Measurements from ENCODE around the gene MOB1B.
"Not testable (repeated sequence)": the region's sequence is repeated elsewhere in the genome, so short reads cannot be mapped to it uniquely, and the experiment has no call there.

The MOB1B gene

DNA sequence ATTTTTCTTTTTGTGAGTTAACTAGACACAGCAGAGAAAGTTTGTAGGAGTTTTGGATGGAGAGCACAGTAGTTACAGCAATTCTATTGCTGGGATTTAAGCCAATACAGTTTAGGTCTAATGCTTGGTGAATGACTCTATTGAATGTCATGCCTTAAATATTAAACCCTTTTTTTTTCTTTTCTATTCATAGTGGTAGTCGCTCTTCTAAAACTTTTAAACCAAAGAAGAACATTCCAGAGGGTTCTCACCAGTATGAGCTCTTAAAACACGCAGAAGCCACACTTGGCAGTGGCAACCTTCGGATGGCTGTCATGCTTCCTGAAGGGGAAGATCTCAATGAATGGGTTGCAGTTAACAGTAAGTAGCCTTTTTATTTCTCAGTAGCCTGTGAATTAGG, 56.5 kb downstream of the MOB1B start:
- DNase-seq, result no peak

DNA sequence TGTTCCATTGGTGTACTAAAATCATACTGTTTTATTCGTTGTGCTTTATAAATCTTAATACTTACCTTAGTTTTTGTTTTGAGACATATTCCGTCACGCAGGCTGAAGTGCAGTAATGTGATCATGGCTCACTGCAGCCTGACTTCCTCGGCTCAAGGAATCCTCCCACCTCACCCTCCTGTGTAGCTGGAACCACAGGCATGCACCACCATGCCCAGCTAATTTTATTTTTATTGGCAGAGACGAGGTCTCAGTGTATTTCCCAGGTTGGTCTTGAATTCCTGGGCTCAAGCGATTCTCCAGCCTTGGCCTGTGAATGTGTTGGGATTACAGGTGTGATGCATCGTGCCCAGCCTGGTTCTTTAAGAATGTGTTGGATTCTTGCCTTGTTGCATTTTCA, 66.9 kb downstream of the MOB1B start:
- DNase-seq, result no peak

DNA sequence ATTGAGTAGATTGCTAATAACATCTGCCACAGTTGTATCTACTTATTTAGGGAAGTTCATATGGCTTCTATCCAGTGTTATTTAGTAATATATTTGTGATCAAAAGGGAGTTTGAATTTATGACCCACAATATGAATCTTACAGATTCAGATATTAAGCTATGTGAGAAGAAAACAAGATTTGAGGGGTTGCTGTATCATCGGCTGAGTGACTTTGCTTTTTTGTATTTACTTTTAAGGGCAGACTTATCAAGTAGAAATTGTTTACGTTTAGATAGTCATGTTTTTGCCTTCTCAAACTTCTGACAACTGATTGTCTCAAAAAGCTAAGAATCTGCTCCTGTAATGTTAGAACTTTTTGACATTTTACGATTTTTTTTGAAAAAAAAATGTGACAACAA, 74.1 kb downstream of the MOB1B start:
- DNase-seq, result no peak

DNA sequence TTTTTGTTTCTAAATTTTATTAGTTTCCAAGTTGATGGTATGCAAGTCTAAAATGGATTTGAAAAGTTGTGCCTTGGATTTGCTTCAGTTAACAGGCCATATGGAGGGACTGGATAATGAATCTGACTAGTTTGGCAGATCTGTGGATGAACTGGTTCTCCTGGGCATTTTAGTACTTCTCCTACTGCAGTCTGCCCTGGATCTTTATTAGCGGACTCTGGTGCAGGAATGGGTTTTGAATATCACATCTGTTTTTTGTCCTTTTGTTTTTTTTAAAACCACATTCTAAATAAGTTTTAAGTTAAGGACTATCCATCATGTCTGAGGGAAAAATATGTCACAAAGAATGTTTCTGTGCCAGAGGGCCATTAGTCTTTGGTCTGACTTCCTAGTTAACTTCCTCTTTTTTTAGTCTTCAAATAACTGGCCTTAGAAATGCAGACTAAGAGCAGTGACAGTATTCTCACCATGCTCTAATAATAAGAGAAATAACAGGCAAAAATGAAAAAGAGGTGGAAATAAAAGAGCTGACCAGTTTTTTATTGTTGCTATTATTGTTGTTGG, 77.4 kb downstream of the MOB1B start:
- no peak for DNase-seq

DNA sequence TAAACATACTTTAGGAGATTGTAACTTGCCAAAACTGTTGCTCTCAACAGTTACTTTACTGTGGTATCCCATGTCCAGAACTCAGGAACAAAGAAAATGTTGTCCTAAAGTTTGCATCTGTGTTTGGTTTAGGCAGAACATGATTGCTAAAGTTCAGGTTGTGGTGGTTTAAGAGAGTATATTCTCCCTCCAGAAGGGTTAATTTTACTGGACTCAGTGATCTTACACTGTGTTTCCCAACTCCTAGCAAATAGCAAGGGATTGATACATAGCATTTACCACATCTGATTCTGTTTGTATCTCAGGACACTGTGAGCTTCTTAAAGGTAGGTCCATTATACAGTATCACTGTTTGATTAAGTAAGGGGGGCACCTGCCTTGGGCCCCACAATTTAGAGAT, 78.0 kb downstream of the MOB1B start:
- DNase-seq, result no peak

DNA sequence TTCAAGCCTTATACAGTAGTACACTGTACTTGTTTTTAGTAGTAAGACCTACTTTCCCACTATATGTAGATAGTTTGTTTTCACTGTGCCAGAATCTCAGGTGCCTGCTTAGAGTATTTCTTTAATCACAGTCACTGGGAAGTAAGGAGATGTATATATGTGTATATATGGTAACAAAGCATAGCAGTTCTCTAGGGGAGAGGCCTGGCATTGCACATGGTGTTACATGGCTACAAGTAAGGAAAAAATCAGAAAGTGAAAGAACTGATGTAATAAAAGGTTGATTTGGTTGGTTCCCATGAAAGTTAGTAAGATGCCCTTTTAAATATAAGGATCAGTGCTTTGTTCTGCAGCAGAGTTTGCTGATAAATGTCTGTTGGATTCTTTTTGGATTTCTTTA, 81.9 kb downstream of the MOB1B start:
- DNase-seq, result no peak

DNA sequence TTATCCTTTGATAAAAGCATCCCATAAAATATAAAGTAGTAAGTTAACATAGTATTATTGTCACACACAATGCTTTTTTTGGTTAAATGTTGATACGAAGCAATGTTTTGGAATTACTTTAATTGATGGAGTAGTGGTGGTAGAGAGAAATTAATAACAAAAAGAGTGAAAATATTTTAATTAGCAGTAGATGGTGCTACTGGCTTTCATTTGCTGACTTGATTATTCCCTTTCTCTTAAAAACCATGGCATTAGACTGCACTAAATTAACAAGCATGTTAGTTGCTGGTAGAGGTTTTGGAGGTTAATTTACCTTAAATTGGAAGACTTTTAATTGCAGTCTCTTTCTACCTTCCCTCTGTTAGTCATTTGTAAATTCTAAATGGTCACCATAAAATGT, 82.4 kb downstream of the MOB1B start:
- DNase-seq, result no peak

DNA sequence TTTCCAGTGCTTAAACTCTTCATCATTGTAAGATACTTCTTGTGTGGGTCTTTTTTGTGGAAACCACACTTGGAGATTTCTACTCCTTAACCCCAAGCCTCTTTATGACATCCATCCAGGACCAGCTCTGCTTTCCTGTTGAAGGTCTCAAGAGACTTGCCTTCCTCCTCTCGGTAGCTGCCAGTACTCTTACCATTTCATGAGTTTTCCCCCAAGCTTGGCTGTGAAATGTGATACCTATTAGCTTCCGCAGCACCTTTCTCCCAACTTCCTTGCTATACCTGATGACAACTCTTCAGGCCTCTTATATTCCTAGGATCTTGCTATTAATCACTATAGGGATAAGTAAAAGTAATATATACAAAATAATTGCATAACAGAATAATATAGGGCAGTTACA, 89.4 kb downstream of the MOB1B start:
- DNase-seq, result no peak

DNA sequence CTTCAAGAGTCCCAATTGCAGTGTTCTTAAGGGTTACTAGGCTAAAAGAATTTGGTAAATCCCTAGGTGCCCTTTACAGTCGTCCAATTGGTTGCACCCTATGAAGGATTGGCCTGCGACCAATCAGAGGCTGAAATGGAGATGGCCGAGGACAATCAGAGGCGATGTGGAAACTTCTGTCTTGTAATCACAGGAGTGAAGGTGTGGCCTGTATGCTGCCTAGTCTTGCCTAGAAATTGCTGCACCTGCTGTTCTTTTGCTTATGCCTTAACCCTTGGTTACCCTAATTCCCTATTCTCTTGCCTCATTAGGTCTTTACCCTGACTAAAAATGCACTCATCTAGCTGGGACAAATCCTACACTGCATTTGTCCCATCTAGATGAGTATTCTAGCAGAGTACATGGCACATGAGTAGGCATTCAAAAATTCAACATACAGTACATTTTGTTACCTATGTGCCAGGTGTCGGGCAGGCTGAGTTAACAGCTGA, 90.3 kb downstream of the MOB1B start:
- no peak for DNase-seq

DNA sequence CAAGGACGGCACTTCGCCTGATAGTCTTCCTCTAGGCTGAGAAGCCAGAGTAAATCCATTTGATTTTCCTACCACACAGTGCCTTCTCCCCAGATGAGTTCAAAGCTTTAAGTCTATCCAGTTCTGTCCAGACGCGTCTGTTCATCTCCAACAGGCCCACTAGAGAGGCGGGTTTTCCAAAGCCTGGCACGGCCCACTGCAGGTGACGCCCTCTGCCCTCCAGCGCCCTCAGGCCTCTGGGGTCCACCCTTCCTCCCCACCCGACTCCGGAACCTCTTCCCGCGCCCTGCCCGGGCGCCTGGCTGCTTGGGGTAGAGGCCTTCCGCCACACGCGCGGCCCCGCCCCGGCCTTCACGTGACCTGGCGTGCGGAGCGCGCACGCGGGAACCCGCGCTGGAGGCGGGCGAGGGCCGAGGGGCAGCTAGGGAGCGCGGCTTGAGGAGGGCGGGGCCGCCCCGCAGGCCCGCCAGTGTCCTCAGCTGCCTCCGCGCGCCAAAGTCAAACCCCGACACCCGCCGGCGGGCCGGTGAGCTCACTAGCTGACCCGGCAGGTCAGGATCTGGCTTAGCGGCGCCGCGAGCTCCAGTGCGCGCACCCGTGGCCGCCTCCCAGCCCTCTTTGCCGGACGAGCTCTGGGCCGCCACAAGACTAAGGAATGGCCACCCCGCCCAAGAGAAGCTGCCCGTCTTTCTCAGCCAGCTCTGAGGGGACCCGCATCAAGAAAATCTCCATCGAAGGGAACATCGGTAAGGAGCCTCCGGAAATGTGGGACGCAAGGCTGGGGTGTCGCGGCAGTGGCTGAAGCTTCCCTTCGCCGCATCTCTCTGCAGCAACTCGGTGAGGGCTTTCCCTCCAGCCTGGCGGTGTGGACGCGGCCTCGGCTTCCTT, 91.3 kb downstream of the MOB1B start, which contains the start of gene DCK:
Gene DCK (plus strand): TSS at position 469 of the 888 bp plus-strand sequence. CDS start 187 bp downstream, at position 656.
- peak; percentile 88 to 90 for DNase-seq

DNA sequence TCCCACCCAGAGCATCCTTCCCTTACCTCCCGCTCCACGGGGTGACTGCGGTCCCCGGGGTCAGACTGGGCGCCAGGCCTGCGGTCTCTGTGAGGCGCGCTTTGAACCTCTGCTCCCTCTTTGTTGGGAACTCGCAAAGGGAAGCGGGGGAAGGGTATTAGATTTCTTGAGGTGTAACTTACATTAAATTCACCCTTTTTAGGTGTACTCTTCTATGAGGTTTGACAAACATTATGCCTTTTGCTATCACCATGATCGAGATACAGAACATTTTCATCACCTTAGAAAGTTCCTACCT, 91.8 kb downstream of the MOB1B start:
- DNase-seq, result no peak

DNA sequence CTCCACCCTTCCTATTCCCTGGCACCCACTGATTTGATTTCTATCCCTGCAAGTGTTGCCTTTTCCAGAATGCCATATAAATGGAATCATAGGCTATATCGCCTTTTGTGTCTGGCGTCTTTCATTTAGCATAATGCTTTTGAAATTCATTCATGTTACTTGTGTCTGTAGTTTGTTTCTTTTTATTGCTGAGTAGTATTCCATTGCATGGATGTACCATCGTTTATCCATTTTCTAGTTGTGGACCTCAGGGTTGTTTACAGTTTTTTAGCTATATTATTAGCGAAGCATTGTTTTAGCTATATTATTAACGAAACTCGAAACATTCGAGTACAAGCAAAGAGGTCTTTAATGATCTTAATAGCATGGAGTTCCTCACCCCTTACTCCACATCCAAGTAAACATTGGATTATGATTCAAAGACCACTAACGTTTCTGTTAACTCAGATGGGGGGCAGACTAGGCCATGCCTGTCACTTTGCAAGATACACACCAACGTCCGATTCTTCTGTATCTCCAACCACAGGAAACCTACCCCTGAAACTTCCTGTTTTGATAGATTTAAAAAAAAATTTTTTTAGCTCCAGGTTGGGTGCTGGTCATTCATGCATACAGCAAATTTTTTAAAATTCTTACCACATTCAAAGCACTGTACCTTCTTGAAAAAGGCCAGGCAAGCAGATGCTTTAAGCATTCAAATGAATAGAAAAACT, 92.4 kb downstream of the MOB1B start:
- DNase-seq, result no peak

DNA sequence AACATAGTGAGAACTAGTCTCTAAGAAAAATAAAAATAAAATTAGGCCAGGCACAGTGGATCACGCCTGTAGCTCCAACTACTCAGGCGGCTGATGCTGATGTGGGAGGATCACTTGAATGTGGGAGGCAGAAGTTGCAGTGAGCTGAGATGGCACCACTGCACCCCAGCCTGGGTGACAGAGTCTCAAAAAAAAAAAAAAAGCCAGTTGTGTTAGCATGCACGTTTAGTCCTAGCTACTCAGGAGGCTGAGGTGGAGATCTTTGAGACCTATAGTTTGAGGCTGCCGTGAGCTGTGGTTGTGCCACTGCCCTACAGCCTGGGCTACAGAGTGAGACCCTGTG, 93.8 kb downstream of the MOB1B start:
- peak in 1 of 2 donors; percentile 9 for DNase-seq

DNA sequence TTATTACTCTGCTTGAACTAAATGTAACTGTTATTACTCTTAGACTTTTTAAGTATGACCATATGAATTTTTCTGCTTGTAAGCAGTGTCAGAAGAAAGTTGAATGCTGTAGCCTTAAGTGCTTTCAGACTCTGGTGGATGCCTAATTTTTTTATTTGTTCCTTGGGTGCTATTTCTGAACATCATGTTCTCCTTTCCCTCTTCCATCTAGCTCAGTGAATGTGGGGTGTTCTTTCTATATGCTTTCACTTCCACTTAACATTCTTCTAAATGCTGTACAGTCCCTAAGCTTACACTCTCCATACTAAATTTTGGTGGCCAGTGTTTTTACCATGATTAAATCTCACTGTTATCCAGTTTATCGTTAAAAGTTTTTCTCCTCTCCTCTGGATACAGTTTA, 94.9 kb downstream of the MOB1B start:
- DNase-seq, result no peak

DNA sequence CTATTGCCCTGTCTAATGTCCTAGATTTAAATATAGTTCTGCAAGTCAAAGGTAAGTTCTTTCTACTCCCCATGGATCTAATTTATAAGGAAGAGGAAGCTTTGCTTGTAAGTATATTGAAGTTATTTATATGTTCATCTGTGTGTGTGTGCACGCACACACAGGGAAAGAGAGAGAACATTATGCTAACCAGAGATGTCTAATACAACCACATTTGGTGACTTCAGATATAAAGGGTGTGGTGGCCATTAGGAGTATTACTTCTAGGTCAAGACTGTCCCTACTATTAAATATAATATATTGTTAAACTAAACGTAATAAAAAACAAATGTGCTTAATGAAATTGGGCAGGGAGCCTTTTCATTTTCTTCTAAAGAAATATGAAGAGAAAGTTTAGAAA, 95.4 kb downstream of the MOB1B start:
- DNase-seq, result no peak

DNA sequence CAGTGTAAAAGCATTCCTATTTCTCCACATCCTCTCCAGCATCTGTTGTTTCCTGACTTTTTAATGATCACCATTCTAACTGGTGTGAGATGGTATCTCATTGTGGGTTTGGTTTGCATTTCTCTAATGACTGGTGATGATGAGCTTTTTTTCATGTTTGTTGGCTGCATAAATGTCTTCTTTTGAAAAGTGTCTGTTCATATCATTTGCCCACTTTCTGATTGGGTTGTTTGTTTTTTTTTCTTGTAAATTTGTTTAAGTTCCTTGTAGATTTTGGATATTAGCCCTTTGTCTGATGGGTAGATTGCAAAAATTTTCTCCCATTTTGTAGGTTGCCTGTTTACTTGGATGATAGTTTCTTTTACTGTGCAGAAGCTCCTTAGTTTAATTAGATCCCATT, 97.5 kb downstream of the MOB1B start:
- not testable (repeated sequence) for DNase-seq

DNA sequence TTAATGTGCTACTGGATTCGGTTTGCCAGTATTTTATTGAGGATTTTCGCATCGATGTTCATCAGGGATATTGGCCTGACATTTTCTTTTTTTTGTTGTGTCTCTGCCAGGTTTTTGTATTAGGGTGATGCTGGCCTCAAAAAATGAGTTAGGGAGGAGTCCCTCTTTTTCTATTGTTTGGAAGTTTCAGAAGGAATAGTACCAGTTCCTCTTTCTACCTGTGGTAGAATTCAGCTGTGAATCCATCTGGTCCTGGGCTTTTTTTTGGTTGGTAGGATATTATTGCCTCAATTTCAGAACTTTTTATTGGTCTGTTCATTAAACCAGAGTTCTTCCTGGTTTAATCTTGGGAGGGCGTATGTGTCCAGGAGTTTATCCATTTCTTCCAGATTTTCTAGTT, 99.2 kb downstream of the MOB1B start:
- DNase-seq, result not testable (repeated sequence)

DNA sequence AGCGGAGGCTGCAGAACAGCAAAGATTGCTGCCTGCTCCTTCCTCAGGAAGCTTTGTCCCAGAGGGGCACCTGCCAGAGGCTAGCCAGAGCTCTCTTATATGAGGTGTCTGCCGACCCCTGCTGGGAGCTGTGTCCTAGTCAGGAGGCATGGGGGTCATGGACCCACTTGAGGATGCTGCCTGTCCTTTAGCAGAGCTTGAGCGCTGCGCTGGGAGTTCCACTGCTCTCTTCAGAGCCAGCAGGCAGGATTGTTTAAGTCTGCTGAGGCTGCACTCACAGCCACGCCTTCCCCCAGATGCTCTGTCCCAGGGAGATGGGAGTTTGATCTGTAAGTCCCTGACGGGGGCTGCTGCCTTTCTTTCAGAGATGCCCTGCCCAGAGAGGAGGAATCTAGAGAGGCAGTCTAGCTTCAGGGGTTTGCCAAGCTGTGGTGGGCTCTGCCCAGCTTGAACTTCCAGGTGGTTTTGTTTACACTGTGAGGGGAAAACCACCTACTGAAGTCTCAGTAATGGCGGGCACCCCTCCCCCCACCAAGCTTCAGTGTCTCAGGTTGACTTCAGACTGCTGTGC, 102.2 kb downstream of the MOB1B start:
- peak; percentile 45 to 48 for DNase-seq

DNA sequence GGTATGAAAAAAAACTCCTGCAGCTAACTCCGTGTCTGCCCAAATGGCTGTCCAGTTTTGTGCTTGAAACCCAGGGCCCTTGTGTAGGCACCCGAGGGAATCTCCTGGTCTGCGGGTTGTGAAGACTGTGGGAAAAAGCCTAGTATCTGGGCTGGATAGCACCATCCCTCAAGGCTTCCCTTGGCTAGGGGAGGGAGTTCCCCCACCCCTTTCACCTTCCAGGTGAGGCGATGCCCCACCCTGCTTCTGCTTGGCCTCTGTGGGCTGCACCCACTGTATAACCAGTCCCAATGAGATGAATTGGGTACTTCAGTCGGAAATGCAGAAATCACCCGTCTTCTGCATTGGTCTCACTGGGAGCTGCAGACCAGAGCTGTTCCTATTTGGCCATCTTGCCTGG, 102.9 kb downstream of the MOB1B start:
- DNase-seq, result not testable (repeated sequence)

DNA sequence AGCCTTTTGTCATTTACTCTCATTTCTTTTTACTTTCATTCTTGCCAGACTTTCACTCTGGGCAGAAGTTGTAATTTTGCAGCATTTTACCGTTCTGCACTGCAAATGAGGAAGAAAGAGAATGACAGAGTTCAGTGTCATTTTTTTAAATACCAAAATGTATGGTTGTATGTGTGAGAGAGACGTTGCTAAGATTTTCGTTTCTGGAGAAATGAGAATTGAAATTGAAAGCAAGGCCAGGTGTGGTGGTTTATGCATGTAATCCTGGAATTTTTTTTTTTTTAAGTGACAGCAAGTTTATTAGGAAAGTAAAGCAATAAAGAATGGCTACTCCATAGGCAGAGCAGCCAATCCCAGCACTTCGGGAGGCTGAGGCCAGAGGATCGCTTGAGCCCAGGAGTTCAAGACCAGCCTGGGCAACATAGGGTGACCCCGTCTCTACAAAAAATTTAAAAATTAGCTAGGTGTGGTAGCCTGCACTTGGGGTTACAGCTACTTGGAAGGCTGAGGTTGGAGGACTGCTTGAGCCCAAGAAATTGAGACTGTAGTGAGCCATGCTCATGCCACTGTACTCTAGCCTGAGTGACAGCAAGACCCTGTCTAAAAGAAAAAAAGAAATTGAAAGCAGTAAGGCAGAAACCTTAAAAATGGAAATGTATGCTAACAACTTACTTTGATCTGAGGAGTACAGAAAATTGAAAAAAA, 104.2 kb downstream of the MOB1B start:
- DNase-seq, result no peak

DNA sequence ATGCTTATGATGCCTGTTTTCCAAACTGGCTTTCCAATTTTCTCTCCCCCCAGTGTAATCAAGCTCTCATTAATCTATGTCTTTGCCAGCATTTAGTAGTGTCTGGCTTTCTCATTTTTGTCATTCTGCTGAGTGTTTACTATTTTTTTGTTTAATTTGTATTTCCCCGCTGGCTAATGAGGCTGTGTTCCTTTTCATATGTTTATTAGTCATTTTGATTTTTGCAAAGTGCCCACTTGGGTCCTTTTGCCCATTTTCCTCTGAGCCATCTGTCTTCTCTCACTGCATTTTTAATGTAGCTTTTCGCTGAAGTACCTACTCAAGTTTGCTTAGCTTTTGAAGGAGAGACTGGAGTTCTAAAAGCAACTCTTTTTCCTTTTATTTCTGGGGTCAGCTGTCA, 106.0 kb downstream of the MOB1B start:
- no peak for DNase-seq

DNA sequence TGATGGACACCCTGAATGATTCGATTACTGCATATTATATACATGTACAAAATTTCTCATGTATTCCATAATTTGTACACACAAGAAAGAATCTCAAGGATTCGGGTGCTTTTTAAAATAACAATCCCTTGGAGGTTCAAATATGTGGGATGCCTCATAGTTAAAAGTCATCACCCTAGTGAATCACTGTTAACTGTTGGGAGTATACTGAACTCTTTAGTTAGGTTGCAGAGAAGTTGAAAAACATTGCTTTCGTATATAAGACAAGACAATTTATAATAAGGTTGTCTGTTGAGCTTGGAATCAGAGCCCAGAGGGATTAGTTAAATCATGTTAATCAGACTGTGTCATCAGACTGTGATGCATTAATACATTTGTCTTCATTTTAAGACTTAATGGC, 106.9 kb downstream of the MOB1B start:
- no peak for DNase-seq

Measured in stimulated activated CD4-positive, alpha-beta T cell treated with anti-CD3 and anti-CD28 coated beads, Interleukin-2, amount 100 ng/mL, for 24 hours (primary cell).